ENCODE measurements around the gene RANBP3.
"Not testable (repeated sequence)": the region's sequence is repeated elsewhere in the genome, so short reads cannot be mapped to it uniquely, and the experiment has no call there.

The RANBP3 gene

GRCh38 chr19:5961969-5962945 is 15.7 kb downstream of the RANBP3 start:
- TF ChIP-seq CTCF (IDR thresholded peaks at IDR 0.05; ENCODE audit: low read depth, low read length): no peak
- no peak for DNase-seq (ENCODE audit: extremely low read depth, low read depth)

- not testable (repeated sequence) for DNase-seq (ENCODE audit: extremely low read depth, low read depth)
Observed at GRCh38 chr19:5961641-5961968, 16.3 kb downstream of the RANBP3 start.

GRCh38 chr19:5960005-5961001 is 17.6 kb downstream of the RANBP3 start:
- no peak for TF ChIP-seq CTCF (IDR thresholded peaks at IDR 0.05; ENCODE audit: low read depth, low read length)
- no peak for DNase-seq (ENCODE audit: extremely low read depth, low read depth)

GRCh38 chr19:5959260-5960004 is 18.5 kb downstream of the RANBP3 start:
- no peak for DNase-seq (ENCODE audit: extremely low read depth, low read depth)
- no peak for TF ChIP-seq CTCF (IDR thresholded peaks at IDR 0.05; ENCODE audit: low read depth, low read length)

- DNase-seq (ENCODE audit: extremely low read depth, low read depth): no peak
- no peak for TF ChIP-seq CTCF (IDR thresholded peaks at IDR 0.05; ENCODE audit: low read depth, low read length)
Observed at GRCh38 chr19:5958851-5959122, 19.2 kb downstream of the RANBP3 start.

- DNase-seq (ENCODE audit: extremely low read depth, low read depth): no peak
- TF ChIP-seq CTCF (IDR thresholded peaks at IDR 0.05; ENCODE audit: low read depth, low read length): no peak
Observed at GRCh38 chr19:5958074-5958850, 19.7 kb downstream of the RANBP3 start.

GRCh38 chr19:5957170-5957569 is 20.8 kb downstream of the RANBP3 start:
- TF ChIP-seq CTCF (IDR thresholded peaks at IDR 0.05; ENCODE audit: low read depth, low read length): no peak
- no peak for DNase-seq (ENCODE audit: extremely low read depth, low read depth)
